ENCODE data around the gene MARK1. TPM values are rescaled to one million over a fixed set of nuclear protein-coding genes. Genes with fewer than 3 reads are reported as not detected.

The MARK1 gene
- total and polyA plus RNA-seq, 2 of the 4 experiments (the other 2 are of a cell fraction) = not detected

DNA sequence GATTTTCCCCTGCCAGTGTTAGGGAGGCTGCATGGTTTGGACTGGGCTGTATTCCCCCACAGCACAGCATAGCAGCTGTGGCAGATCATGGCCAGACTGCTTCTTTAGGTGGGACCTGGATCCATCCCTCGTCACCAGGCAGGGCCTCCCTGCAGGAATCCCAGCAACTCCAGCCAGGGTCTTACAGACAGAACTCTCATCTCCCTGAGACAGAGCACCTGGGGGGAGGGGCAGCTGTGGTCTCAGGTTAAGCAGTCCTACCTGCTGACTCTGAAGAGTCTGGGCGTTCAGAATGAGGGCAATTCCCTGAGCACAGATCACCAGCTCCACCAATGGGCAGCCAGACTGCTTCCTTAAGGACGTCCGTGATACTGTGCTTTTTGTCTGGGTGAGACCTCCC lies 114.3 kb downstream of the MARK1 start:
- dilution Hi-C loops (cut with HindIII; ENCODE audit: low sequenced_read_pairs, unreplicated experiment) (no loop called here), intact Hi-C loops (cut with micrococcal nuclease) (no loop called here), in situ Hi-C loops (cut with MboI; ENCODE audit: low sequenced_read_pairs) (no loop called here)
- Histone ChIP-seq H3K27me3 (ENCODE audit: control insufficient read depth, insufficient read depth, low read length) (no peaks in the 10 kb centered on the region), H3K79me1 (ENCODE audit: low read depth in 1 of 2, low read length in 2 of 2) (no peaks in the 10 kb centered on the region), H2BK15ac (ENCODE audit: low read depth, low read length) (no peak overlapping the region), H3K23ac (ENCODE audit: low read depth, low read length) (no peak overlapping the region), H3K36me3 (ENCODE audit: control insufficient read depth, insufficient read depth, low read length) (no peaks in the 10 kb centered on the region), H3K18ac (ENCODE audit: low read depth, low read length) (no peak overlapping the region), H3K9me1 (ENCODE audit: insufficient read depth, low read length) (no peaks in the 10 kb centered on the region), H2BK5ac (ENCODE audit: low read depth, low read length, poor library complexity, severe bottlenecking) (no peak overlapping the region), H2AFZ (replicated peaks; ENCODE audit: low read length, poor library complexity) (no peak overlapping the region), H3K4me1 (ENCODE audit: control insufficient read depth, insufficient read depth, low read length) (no peaks in the 10 kb centered on the region), H3K4ac (ENCODE audit: low read depth, low read length) (no peak overlapping the region), H4K20me1 (ENCODE audit: insufficient read depth, low read length) (no peaks in the 10 kb centered on the region), H3K9ac (ENCODE audit: low read depth, low read length) (no peak overlapping the region), H2BK120ac (ENCODE audit: low read depth, low read length) (no peak overlapping the region), H3K9me3 (ENCODE audit: control insufficient read depth, insufficient read depth, low read length) (no peaks in the 10 kb centered on the region), H4K91ac (ENCODE audit: insufficient read depth, low read depth, low read length) (no peak overlapping the region), H3K4me3 (ENCODE audit: insufficient read depth, low read depth, low read length) (no peak overlapping the region), H3K56ac (ENCODE audit: extremely low read depth, insufficient read depth, low read length) (no peak overlapping the region), H2AK9ac (replicated peaks; ENCODE audit: low read depth, low read length, poor library complexity) (no peak overlapping the region), H2BK20ac (ENCODE audit: low read depth, low read length) (no peak overlapping the region), H3K27ac (ENCODE audit: insufficient read depth, low read length) (no peak overlapping the region), H4K8ac (ENCODE audit: low read depth in 2 of 2, low read length in 2 of 2) (no peak overlapping the region), H4K5ac (ENCODE audit: low read depth, low read length) (no peak overlapping the region), H3K14ac (replicated peaks; ENCODE audit: low read depth, low read length) (no peak overlapping the region), H2AK5ac (ENCODE audit: low read depth, low read length) (no peak overlapping the region), H3K4me2 (ENCODE audit: low read depth, low read length) (no peak overlapping the region)
- ChIA-PET CTCF (no interaction called here), POLR2A (ENCODE audit: unreplicated experiment) (no interaction called here)
- no peak for DNase-seq
- 92% methylated on average over 2 of the region's 4 CpGs; no CpG with 5 or more reads in 1 of the 2 experiments for WGBS, 2 experiments (ENCODE audit: extremely low coverage in 2 of 2, insufficient read length in 1 of 2)
- no TSS peak for BruUV-seq (replicated peaks)
- TF ChIP-seq POLR2A (IDR thresholded peaks at IDR 0.05; ENCODE audit: low read depth, low read length) = no peak
- no peak for TF ChIP-seq RFX5 (IDR thresholded peaks at IDR 0.05; ENCODE audit: low read depth, low read length)
- TF ChIP-seq SMC3 (IDR thresholded peaks at IDR 0.05; ENCODE audit: low read depth, low read length) = no peak
- TF ChIP-seq CHD1 (IDR thresholded peaks at IDR 0.05; ENCODE audit: low read depth, low read length) = no peak
- TF ChIP-seq CEBPB (IDR thresholded peaks at IDR 0.05; ENCODE audit: low read depth, low read length) = no peak
- TF ChIP-seq BHLHE40 (IDR thresholded peaks at IDR 0.05; ENCODE audit: low read depth, low read length) = no peak
- no peak for TF ChIP-seq MAZ (IDR thresholded peaks at IDR 0.05; ENCODE audit: borderline replicate concordance, low read depth, low read length)
- TF ChIP-seq MAFK (IDR thresholded peaks at IDR 0.05; ENCODE audit: low read depth, low read length) = no peak
- TF ChIP-seq MXI1 (IDR thresholded peaks at IDR 0.05; ENCODE audit: borderline replicate concordance, low read depth, low read length) = no peak
- TF ChIP-seq, protein P1, sequence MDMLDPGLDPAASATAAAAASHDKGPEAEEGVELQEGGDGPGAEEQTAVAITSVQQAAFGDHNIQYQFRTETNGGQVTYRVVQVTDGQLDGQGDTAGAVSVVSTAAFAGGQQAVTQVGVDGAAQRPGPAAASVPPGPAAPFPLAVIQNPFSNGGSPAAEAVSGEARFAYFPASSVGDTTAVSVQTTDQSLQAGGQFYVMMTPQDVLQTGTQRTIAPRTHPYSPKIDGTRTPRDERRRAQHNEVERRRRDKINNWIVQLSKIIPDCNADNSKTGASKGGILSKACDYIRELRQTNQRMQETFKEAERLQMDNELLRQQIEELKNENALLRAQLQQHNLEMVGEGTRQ (IDR thresholded peaks at IDR 0.05; ENCODE audit: low read depth, low read length) = no peak
- TF ChIP-seq, protein P2, sequence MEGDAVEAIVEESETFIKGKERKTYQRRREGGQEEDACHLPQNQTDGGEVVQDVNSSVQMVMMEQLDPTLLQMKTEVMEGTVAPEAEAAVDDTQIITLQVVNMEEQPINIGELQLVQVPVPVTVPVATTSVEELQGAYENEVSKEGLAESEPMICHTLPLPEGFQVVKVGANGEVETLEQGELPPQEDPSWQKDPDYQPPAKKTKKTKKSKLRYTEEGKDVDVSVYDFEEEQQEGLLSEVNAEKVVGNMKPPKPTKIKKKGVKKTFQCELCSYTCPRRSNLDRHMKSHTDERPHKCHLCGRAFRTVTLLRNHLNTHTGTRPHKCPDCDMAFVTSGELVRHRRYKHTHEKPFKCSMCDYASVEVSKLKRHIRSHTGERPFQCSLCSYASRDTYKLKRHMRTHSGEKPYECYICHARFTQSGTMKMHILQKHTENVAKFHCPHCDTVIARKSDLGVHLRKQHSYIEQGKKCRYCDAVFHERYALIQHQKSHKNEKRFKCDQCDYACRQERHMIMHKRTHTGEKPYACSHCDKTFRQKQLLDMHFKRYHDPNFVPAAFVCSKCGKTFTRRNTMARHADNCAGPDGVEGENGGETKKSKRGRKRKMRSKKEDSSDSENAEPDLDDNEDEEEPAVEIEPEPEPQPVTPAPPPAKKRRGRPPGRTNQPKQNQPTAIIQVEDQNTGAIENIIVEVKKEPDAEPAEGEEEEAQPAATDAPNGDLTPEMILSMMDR (conservative IDR thresholded peaks at IDR 0.05; ENCODE audit: low read depth, low read length) = no peak
- no peak for TF ChIP-seq NFE2L2 (IDR thresholded peaks at IDR 0.05; ENCODE audit: low read depth, low read length)
- TF ChIP-seq RAD21 (IDR thresholded peaks at IDR 0.05; ENCODE audit: low read length) = no peak
- TF ChIP-seq, protein P3, sequence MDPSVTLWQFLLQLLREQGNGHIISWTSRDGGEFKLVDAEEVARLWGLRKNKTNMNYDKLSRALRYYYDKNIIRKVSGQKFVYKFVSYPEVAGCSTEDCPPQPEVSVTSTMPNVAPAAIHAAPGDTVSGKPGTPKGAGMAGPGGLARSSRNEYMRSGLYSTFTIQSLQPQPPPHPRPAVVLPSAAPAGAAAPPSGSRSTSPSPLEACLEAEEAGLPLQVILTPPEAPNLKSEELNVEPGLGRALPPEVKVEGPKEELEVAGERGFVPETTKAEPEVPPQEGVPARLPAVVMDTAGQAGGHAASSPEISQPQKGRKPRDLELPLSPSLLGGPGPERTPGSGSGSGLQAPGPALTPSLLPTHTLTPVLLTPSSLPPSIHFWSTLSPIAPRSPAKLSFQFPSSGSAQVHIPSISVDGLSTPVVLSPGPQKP (IDR thresholded peaks at IDR 0.05; ENCODE audit: borderline replicate concordance, low read depth, low read length) = no peak
- no peak for TF ChIP-seq RCOR1 (IDR thresholded peaks at IDR 0.05; ENCODE audit: insufficient replicate concordance, low read length)
- ATAC-seq (ENCODE audit: low read depth) = no peak
